ENCODE measurements around the gene DPP6. TPM values are rescaled to one million over a fixed set of nuclear protein-coding genes. Genes with fewer than 3 reads are reported as not detected.

Gene DPP6
- total RNA-seq, 4 donors from 2014 or later, result 13.4 to 33.2 (median 26.8) TPM

DNA sequence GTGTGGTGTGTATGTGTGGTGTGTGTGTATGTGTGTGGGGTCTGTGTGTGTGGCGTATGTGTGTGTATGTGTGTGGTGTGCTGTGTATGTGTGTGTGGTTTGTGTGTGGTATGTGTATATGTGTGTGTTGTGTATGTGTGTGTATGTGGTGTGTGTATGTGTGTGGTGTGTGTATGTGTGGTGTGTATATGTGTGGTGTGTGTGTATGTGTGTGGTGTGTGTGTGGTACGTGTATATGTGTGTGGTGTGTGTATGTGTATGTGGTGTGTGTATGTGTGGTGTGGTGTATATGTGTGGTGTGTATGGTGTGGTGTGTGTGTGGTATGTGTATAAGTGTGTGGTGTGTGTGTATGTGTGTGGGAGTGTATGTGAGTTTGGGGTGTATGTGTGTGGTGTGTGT is 522.0 kb downstream of the DPP6 start:
- Histone ChIP-seq H3K9me3 (no peaks in the 10 kb centered on the region), H3K36me3 (no peaks in the 10 kb centered on the region), H3K27ac (replicated peaks in 1 of 4) (no peak overlapping the region), H3K4me3 (no peak overlapping the region), H3K4me1 (no peaks in the 10 kb centered on the region), H3K27me3 (no peaks in the 10 kb centered on the region)
- TF ChIP-seq POLR2A (IDR thresholded peaks at IDR 0.05; ENCODE audit: low read depth) (no peak), POLR2AphosphoS5 (IDR thresholded peaks at IDR 0.05) (no peak), EP300 (IDR thresholded peaks at IDR 0.05) (no peak)
- TF ChIP-seq, protein P1, sequence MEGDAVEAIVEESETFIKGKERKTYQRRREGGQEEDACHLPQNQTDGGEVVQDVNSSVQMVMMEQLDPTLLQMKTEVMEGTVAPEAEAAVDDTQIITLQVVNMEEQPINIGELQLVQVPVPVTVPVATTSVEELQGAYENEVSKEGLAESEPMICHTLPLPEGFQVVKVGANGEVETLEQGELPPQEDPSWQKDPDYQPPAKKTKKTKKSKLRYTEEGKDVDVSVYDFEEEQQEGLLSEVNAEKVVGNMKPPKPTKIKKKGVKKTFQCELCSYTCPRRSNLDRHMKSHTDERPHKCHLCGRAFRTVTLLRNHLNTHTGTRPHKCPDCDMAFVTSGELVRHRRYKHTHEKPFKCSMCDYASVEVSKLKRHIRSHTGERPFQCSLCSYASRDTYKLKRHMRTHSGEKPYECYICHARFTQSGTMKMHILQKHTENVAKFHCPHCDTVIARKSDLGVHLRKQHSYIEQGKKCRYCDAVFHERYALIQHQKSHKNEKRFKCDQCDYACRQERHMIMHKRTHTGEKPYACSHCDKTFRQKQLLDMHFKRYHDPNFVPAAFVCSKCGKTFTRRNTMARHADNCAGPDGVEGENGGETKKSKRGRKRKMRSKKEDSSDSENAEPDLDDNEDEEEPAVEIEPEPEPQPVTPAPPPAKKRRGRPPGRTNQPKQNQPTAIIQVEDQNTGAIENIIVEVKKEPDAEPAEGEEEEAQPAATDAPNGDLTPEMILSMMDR (IDR thresholded peaks at IDR 0.05), result no peak
- WGBS, result 90% methylated on average over 2 of the region's 2 CpGs
- intact Hi-C loops (cut with DNase I), result no loop called here
- peak; percentile 17 for DNase-seq (ENCODE audit: extremely low spot score)

DNA sequence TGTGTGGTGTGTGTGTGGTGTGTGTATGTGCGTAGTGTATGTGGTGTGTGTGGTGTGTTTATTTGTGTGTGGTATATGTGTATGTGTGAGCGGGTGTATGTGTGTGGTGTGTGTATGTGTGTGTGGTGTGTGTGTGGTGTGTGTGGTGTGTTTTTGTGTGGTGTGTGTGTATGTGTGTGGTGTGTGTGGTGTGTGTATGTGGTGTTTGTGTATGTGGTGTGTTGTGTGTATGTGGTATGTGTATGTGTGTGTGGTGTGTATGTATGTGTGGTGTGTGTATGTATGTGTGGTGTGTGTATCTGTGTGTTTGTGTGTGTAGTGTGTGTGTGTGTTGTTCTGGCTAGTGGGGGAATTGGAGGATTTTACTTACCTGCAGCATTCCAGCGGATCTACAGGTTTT is 523.3 kb downstream of the DPP6 start:
- H3K4me1 ChIP-seq, result no peaks in the 10 kb centered on the region
- no peaks in the 10 kb centered on the region for H3K9me3 ChIP-seq
- no peak for TF ChIP-seq POLR2A (IDR thresholded peaks at IDR 0.05; ENCODE audit: low read depth)
- 66% methylated on average over 3 of the region's 3 CpGs for WGBS
- H3K27ac ChIP-seq (replicated peaks in 1 of 4), result no peak overlapping the region
- H3K27me3 ChIP-seq, result no peaks in the 10 kb centered on the region
- DNase-seq (ENCODE audit: extremely low spot score), result no peak
- intact Hi-C loops (cut with DNase I), result no loop called here
- H3K4me3 ChIP-seq, result no peak overlapping the region
- H3K36me3 ChIP-seq, result no peaks in the 10 kb centered on the region

DNA sequence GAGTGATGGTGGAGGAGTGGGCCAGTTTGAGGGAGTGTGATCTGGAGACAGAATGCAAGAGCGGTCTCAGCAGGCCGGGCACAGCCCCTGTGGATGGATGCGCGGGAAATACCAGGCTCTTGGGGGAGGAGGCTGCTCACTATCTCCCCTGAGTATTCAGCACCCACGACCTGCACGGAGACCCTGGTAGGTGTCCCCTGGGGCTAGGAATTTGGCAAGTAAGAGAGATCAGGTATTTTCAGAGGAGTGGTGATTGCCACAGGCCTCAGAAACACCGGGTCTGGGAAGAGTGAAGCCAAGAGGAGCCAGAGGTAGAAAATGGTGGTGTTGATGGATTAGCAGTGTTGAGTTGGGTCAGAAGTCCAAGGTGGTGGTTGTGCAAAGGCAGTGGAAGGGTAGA is 524.4 kb downstream of the DPP6 start:
- no peaks in the 10 kb centered on the region for H3K27me3 ChIP-seq
- no peak overlapping the region for H3K4me3 ChIP-seq
- no peak overlapping the region for H3K27ac ChIP-seq (replicated peaks in 1 of 4)
- no peaks in the 10 kb centered on the region for H3K9me3 ChIP-seq
- DNase-seq (ENCODE audit: extremely low spot score), result peak; percentile 81
- no peaks in the 10 kb centered on the region for H3K36me3 ChIP-seq
- H3K4me1 ChIP-seq, result no peaks in the 10 kb centered on the region
- 82% methylated on average over 7 of the region's 7 CpGs for WGBS
- TF ChIP-seq, protein P1 (IDR thresholded peaks at IDR 0.05), result no peak
- TF ChIP-seq POLR2AphosphoS5 (IDR thresholded peaks at IDR 0.05), result no peak
- TF ChIP-seq EP300 (IDR thresholded peaks at IDR 0.05), result no peak
- no peak for TF ChIP-seq POLR2A (IDR thresholded peaks at IDR 0.05; ENCODE audit: low read depth)
- intact Hi-C loops (cut with DNase I), result no loop called here

DNA sequence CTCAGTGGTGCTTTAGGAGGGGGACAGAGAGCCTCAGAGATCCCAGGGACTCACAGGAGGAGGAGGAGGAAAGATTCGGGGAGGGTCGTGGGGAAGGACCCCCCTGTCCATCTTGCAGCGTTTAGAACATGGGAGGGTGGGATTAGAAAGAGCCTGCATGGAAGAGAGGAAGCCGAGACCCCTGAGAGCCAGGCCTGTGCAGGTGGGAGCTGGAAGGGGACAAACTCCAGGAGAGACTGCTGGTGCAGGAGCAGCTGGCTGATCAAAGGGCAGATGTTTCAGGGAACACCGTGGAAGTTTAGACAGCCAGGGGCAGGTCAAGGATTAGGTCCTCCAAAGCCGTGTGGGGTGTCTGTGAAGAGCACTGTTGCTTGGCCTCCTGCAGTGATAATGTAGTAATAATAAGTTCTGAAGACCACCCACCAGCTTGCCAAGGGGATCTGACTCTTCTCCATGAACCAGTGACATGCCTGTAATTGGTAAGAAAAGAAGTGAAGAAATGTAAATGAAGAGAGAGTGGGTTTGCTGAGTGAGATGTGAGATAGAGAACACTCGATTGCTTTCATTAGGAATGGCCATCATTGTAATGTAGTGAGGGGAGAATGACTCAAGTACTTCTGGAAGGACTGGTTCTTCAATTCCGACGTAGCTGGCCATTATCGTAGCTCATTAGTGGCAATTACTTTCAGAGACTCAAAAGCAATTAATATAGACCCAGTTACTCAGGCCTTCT is 525.1 kb downstream of the DPP6 start:
- Histone ChIP-seq H3K9me3 (no peaks in the 10 kb centered on the region), H3K27ac (replicated peaks in 1 of 4) (no peak overlapping the region), H3K4me3 (no peak overlapping the region), H3K27me3 (no peaks in the 10 kb centered on the region), H3K4me1 (no peaks in the 10 kb centered on the region), H3K36me3 (no peaks in the 10 kb centered on the region)
- TF ChIP-seq EP300 (IDR thresholded peaks at IDR 0.05) (no peak), POLR2A (IDR thresholded peaks at IDR 0.05; ENCODE audit: low read depth) (no peak), POLR2AphosphoS5 (IDR thresholded peaks at IDR 0.05) (no peak)
- TF ChIP-seq, protein P1 (IDR thresholded peaks at IDR 0.05), result no peak
- 73% methylated on average over 10 of the region's 10 CpGs for WGBS
- peak; percentile 50 for DNase-seq (ENCODE audit: extremely low spot score)
- intact Hi-C loops (cut with DNase I), result no loop called here

DNA sequence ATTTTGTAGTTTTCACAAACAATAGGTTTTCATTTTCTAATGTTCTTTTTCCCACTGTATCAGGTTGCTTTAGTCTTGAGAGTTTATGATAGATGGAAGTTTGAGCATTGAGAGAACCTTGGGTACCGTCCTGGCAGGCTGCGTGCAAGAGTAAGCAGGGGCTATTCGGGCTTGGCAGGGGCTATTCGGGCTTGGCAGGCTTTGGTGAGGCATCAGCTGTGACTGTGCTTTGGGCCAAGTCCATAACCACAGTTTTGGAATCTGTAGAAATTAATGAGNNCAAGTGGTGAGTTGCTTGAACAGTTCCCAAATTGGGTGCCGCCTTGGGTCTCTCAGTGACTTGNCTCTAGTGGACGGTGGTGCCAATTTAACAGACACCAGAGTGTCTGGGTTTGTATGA is 526.1 kb downstream of the DPP6 start:
- DNase-seq (ENCODE audit: extremely low spot score), result peak; percentile 64
- no peak overlapping the region for H3K4me3 ChIP-seq
- no peaks in the 10 kb centered on the region for H3K4me1 ChIP-seq
- TF ChIP-seq POLR2AphosphoS5 (IDR thresholded peaks at IDR 0.05) (no peak), POLR2A (IDR thresholded peaks at IDR 0.05; ENCODE audit: low read depth) (no peak), EP300 (IDR thresholded peaks at IDR 0.05) (no peak)
- TF ChIP-seq, protein P1 (IDR thresholded peaks at IDR 0.05), result no peak
- intact Hi-C loops (cut with DNase I), result no loop called here
- no peak overlapping the region for H3K27ac ChIP-seq (replicated peaks in 1 of 4)
- H3K27me3 ChIP-seq, result no peaks in the 10 kb centered on the region
- no peaks in the 10 kb centered on the region for H3K9me3 ChIP-seq
- no peaks in the 10 kb centered on the region for H3K36me3 ChIP-seq
- 91% methylated on average over 5 of the region's 6 CpGs for WGBS
